GM21529 (cell line): ENCODE measurements around the gene TPT1.

Source experiments
- ATAC-seq: cut with Tn5 transposase; IDR thresholded peaks from one replicate; pipeline ENCODE4 v1.9.1; 2021; ENCODE audit not compliant: unreplicated experiment

TPT1 gene

DNA sequence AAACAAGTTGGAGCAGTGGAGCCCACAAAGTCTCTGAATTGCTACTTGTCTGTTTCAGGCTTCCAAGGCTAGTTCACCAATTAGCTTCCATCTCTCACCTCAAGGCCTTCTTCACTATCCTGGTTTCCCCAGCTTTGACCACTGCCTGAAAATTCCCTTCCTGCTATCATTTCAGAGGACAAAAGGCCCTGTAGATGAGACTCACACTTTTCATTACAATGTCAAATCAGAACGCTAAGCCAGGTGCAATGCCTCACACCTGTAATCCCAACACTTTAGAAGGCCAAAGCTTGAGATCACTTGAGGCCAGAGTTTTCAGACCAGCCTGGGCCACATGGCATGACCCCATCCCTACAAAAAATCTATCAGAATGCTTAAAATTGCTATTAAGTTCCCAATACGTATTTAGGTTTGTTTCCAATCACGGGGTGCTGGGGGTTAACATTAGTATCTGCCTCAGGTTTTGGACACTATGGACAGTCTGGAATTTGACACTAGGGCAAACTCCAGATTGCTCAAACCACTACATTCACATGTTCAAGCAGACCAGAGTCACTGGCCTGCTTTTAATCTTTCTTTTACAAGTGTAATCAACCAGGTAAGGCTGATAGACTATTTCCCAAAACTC, 5.5 kb downstream of the TPT1 start:
- no peak for ATAC-seq

DNA sequence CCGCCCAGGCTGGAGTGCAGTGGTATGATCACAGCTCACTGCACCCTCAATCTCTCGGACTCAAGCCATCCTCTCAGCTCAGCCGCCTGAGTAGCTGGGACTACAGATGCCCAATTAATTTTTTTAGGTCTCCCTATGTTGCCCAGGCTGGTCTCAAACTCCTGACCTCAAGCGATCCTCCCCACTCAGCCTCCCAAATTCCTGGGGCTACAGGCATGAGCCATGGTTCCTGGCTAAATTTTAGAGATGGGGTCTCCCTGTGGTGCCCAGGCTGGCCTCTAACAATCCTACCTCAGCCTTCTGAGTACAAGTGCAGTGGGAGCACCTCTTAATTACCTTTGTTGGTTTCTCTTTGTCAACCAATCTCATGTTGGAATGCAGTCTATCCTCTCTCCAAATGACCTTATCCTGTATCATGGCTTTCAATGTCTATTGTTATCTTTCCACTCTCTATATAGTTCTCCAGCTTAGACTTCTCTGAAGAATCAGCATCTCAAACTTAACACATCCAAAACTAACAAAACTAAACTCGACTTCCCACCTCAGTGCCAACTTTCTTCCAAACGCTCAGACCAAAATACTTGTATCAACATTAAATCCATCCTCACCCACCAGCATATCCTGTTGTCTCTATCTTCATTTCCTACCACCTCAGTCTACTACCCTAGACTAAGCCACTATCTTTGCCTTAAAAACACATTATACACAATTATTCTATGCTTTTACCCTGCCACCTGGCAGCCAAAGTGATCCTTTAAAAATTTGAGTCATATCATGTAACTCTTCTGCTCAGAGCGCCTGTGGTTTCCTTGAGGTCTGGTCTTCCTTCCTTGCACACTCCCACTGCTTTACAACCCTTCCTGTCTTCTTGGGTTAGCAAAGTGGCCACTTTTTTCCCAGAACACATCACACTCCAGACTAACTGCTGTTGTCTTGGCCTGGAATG, 6.7 kb downstream of the TPT1 start:
- ATAC-seq: no peak

DNA sequence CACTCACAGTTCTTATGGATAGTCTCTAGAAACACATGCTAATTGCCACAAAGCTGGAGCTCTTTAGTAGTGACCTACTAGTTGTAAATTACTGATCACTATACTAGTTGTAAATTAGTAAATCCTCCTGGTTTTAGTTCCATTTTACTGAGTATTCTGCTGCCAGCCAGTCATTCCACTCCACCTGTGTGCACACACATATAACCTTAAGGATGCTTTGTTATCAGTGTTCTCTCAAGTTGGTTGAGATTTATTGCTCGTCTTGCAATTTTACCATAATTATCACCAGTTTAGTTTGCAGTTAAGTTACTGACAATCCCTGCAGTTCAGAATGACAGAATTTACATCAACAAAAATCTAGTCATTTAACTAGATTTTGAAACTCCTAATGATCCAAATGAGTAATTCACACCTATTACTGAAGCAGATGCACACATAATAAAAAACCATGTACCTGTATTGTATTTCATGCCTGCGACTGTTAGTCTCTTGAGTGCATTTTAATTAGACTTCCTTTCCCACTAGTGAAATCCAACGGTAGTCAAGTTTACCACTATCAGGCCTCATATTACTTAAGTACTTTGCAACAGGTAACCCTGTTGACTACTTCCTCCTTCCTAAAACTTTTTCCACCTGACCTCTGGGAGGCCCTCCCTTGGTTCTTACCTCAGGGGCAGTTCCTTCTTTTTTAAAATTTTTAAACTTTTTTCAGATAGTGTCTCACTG, 7.6 kb downstream of the TPT1 start:
- ATAC-seq: no peak

DNA sequence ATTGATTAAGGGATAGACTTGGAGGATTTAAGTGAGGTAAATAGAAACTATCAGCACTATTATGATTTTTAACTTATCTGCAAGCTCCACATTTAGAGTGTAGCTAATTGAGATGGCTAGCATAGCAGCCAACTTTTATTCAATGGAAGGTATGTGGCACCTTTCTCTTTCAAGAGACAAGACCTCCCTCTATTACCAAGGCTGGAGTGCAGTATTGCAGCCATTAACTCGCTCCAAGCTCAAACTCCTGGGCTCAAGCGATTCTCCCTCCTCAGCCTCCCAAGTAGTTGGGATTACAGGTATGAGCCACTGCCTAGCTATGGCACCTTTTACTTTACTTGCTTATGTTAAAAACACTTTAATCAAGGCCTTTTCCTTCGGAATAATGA, 8.2 kb downstream of the TPT1 start:
- no peak for ATAC-seq

DNA sequence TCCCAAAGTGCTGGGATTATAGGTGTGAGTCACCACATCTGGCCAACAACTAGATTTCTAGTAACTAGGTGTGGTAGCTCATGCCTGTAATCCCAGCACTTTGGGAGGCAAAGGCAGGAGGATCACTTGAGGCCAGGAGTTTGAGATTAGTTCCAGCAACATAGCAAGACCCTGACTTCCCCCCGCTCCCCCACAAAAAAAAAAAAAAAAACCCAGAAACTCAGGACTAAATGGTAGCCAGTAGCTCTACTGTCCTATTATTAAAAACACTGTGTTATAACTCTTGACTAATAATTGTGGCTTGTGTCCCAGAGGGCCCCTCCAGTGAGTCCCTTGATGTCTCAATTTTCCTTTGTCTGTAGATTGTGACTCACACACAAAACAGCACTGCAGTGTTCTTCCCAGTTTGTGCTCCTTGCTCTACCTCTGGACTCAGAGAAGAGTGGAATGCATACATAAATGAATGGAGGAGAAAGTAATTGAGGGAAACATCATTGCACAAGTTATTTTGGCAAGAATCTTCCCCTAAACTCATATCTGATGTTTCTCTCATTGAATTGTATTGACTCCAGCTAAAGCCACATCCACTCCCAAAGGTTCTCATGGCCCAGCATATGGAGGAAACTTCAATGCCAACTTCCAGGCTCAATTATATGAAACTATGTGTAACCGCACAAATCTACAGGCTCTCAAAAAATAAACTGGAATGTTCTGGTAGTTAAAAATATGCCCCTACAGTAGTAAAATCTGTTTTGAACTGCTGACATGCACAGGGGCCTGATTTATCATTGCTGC, 8.8 kb downstream of the TPT1 start:
- no peak for ATAC-seq

DNA sequence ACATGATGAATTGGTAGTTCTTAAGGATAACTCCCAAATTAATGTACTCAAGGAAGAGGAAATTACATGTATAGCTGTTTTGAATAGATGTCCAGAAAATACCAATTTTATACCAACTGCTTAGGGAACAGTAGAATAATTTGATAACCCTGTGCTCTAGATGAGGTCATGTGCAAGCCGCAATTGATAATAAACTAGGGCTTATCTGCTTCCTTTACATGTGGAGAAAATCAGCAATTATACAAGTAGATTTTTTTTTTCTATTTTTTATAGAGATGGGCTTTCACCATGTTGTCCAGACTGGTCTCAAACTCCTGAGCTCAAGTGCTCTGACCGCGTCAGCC, 9.3 kb downstream of the TPT1 start:
- no peak for ATAC-seq

DNA sequence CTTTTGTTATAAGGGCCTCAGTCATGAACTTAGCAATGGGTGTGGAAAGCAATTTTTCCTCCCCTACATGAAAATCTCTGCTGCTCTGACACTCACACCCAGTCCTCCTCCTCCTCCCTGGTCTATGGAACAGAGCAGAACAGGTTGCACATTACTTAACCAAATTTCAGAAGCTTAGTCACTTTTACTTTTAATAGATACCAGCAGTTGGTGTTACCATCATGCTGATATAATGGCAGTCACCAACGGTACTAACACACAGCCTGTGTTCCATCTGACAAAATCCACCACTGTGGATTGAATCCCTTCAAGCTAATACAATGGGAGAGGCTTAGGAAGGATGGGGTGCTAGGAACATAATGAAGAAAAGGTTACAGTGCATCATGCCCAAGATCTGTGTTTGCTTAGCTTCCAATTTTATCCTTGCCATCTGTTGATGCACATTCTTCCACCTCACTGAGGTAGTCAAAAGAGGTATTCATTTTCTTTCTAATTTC, 9.8 kb downstream of the TPT1 start:
- ATAC-seq: no peak

DNA sequence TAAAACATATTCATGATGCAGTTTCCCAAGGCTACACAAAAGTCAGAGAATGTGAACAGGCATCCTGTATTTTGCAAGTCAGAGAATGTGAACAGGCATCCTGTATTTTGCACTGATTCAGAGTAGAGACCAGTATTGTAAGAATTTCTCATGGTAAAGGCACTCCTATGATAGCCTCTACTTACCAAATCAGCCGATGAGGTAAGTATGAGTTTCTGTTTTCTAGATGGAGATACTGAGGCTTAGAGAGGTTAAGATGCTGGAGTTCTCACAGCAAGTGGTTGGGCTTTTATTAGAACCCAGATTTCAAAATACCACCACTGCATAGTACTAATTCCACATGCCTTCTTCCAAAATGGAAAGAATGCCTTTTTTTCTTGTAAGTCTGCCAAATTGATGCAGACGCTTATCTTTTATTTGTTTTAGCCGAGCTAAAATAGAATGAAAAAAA, 12.3 kb downstream of the TPT1 start:
- no peak for ATAC-seq

GRCh38 chr13:45327253-45327955, 13.6 kb downstream of the TPT1 start:
- no peak for ATAC-seq

DNA sequence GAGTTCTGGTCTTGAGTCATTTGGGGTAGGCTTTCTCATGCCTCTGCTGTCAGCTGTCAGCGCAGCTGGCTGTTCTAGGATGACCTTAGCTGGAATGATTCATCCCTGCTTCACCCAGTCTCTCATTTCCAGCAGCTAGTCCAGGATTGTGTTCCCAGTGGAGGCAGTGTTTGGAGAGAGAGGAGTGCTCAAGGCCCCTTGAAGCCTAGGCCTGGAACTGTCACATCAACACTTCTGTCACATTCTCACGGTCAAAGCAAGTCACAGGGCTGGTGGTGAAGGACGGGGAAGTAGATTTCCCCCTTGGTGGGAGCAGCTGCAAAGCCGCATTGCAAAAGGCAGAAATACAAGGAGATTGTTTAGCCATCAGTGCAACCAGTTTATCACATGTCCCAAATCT, 15.2 kb downstream of the TPT1 start:
- no peak for ATAC-seq

- no peak for ATAC-seq
These were observed 19.9 kb downstream of the TPT1 start for GRCh38 chr13:45320876-45321629.

DNA sequence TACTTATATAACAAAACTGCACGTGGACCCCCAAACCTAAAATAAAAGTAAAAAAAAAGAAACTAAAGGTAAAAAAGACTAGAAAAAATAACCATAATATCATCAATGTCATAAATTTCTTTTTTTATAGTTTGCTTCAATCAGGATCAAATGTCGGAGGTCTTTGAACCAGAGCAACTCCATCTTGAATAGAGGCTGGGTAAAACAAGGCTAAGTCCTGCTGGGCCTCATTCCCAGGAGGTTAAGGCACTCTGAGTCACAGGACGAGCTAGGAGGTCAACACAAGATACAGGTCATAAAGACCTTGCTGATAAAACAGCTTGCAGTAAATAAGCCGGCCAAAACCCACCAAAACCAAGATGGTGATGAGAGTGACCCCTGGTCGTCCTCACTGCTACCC, 24.0 kb downstream of the TPT1 start:
- no peak for ATAC-seq

DNA sequence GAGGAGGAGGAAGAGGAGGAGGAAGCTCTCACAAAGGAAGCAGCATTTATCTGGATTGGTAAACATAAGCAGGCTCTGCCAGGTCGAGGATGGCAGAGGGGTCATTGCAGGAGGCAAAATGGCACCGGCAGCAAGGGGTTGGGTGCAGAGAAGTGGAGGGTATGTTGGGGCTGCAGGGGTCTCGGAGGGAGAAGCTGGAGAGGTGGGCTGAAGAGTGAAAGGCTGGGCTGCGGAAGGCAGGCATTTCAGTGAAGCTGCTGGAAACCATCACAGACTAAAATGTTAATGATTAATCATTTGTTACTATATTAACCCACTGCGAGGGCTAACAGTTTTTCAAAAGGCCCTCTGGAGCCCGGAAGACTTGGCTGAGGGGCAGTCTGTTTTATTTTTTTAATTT, 24.6 kb downstream of the TPT1 start:
- no peak for ATAC-seq

DNA sequence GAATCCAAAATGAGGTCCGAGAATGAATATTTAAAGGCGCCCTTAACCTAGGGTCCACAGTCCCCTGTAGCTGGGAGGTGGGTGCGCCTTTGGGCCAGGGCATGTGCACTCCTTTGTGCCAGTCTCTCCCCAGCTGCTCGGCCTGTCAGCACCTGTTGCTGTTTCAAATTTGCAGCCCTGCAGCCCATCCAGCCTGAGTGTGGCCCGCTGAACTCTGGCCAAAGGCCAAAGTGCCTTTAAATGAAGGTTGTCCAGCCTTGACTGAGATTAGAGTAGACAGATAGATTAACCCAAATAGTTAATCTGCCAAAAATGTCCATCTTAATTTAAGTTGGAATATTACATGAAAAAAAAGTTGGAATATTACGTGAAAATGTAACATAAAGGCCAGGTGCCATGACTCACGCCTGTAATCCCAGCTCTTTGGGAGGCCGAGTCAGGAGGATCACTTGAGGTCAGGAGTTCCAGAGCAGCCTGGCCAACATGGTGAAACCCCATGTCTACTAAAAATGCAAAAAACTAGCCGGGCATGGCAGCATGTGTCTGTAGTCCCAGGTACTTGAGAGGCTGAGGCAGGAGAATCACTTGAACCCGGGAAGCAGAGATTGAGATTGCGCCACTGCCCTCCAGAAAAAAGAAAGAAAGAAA, 25.3 kb downstream of the TPT1 start:
- ATAC-seq: no peak

DNA sequence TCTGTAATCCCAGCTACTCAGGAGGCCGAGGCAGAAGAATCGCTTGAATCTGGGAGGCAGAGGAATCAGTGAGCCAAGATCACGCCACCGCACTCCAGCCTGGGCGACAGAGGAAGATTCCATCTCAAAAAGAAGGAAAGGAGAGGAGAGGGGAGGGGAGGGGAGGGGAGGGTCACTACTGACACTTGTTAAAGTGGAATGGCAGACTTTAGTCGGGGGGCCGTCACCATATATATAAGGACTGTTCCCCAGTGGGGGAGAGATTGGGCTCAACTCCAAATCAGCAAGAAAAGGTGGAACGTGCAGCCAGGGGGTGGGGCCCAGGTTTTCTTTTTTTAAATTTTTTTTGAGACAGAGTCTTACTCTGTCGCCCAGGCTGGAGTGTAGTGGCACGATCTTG, 26.2 kb downstream of the TPT1 start:
- ATAC-seq: no peak

- ATAC-seq: no peak
These were observed 30.4 kb downstream of the TPT1 start for GRCh38 chr13:45310341-45311131.

GRCh38 chr13:45306966-45307365, 34.0 kb downstream of the TPT1 start:
- ATAC-seq: no peak

- ATAC-seq: no peak
These were observed 35.9 kb downstream of the TPT1 start for GRCh38 chr13:45305079-45305478.
